NCI-H2196 (cell line): ENCODE measurements around the gene TENT4B.

Source experiments
- DNase-seq: peaks from one replicate; lab custom pipeline; 2025; ENCODE audit not compliant: unreplicated experiment; lab: John Stamatoyannopoulos, UW

TENT4B gene

DNA sequence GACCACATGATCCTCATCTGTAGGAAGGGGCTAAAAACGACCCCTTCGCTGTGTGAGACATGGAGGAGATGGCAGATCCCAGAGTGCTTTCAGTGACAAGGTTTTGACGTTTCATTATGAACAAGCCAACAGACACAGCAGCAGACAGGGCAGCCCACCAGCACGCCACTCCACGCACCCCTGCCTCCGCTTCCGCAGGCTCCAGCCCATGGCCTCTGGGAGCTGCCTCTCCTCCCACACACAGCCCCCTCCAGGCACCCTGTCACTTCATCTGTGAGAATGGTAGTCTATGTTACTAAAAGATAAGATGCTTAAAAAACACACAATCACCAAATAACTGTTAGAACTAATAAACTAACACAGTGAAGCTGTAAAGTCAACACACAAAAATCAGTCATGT is 101.0 kb downstream of the TENT4B start:
- DNase-seq: no peak

DNA sequence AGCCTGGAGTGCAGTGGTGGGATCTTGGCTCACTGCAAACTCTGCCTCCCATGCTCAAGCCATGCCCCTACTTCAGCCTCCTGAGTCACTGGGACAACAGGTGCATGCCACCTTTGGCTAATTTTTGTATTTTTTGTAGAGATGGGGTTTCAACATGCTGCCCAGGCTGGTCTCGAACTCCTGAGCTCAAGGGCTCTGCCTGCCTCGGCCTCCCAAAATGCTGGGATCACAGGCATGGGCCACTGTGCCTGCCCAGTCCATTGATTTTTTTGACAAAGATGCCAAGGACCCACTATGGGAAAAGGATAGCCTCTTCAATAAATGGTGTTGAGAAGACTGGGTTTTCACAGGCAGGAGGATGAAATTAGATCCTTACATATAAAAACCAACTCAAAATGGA is 102.4 kb downstream of the TENT4B start:
- no peak for DNase-seq

DNA sequence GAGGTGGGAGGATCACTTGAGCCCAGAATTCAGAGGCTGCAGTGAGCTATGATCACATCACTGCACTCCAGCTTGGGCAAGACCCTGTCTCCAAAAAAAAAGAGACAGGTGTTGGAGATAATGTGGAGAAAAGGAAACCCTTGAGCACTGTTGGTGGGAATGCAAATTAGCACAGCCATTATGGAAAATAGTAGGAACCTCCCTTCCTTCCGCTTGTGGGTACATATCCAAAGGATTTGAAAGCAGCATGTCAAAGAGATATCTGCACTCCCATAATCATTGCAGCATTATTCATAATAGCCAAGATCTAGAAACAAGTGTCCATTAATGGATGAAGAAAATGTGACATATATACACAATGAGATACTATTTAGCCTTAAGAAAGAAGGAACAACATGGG is 103.5 kb downstream of the TENT4B start:
- no peak for DNase-seq

DNA sequence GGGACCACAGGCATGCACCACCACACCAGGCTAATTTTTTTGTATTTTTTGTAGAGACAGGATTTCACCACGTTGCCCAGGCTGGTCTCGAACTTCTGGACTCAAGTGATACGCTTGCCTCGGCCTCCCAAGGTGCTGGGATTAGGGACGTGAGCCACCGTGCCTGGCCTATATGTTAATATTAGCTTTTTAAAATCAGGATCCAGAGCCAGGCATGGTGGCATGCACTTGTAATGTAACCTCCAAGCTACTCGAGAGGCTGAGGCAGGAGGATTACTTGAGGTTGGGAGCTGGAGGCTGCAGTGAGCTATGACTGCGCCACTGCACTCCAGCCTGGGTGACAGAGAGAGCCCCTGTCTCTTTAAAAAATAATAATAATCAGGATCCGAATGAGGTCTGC is 104.8 kb downstream of the TENT4B start:
- no peak for DNase-seq

DNA sequence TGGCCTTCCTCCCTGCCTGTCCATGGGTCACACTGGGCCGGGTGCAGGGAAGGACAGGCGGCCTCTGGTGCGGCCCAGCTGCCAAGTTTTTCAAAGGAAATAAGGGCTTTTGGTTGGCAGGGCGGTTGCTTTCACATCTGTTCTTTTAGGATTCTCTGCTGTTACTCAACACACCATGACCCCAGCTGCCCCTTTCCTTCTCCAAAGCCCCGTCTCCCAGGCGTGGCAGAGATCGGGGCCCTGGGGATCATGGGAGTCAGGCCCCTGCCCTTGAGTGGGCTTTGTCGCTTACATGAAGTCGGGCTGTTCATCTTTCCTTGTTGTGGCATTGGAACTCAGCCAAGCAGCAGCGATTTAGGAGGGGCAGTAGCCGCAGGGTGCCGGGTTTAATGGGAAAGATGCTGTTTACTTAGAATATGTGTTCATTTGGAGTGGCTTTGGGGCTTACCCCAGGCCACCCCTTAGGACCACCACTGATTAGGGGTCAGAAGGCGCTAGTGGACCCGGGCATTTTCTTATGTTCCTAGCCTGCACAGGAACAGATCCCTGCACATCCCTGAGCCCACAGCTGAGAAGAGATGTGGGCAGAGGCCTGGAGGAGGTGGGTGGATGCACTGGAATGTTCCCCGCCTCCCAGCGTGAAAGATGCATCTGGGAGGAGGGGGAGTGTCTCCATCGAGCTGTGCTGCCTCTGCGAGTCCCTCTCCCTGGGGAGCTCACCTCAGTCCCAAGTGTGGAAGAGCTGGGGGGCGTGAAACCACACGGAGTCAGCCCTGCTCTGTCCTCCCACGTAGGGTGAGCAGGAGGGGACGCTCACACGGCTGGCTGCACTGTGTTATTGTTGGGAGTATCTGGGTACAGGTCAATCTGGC is 106.5 kb downstream of the TENT4B start:
- no peak for DNase-seq

DNA sequence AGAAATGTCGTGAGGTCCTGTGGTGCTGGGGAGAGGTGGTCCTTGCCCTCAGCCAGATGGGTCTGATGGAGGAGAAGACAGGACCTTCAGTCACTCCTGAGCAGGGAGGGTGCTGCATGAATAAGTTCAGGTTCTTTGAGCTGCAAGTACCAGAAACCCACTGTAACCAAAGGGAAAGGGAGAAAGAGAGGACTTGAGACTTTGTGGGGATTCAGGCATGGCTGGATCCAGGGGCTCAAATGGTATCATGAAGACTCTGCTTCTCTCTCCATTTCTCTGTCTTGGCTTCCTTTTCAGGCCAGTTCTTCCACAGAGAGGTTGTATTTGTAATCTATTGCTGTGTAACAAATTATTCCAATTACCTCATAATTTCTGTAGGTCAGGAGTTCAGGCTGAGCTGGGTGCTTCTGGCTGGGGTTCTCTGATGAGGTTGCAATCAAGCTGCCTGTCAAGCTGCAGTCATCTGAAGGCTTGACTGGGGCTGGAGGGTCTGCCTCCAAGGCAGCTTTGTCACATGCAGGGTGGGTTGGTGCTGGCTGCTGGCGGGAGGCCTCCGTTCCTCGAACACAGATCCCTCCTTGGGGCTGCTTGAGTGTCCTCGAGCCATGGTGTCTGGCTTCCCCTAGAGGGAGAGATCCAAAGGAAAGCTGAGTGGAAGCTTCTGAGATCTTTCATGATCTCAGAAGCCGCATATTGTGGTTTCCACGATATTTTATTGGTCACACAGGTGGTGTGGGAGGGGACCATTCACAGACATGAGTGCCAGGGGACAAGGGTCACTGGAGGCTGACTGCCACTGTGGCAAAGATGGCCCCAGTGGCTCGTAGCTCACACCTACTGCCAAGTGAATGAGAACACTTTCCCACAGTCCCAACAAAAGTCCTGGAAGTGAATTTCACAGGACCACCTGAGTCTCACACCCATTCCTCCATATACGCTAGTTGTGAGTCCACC is 107.4 kb downstream of the TENT4B start:
- DNase-seq: no peak

DNA sequence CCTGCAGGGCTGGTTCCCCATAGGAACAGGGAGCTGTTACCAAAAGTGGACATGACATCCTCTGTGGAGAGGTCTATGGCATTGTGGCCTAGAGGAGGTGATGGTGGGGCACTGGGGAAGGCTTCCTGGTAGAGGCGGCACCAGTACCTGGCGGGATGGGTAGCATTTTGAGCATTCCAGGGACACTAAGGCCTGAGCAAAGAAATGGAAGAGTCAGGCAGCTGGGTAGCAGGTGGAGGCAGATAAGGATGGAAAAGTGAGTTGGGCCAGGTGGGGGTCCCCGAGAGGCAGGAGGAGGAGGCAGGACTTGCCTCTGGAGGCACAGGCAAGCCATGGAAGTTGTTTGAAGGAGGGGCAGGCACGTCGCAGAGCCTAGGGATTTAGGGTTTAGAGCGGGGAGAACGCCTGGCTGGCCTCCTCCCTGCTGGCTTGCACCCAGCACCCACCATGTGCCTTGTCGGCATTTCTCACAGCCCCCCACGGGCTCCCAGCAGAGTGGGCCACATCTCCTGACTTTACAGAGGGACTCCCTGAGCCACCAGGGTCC is 108.1 kb downstream of the TENT4B start:
- DNase-seq: no peak

DNA sequence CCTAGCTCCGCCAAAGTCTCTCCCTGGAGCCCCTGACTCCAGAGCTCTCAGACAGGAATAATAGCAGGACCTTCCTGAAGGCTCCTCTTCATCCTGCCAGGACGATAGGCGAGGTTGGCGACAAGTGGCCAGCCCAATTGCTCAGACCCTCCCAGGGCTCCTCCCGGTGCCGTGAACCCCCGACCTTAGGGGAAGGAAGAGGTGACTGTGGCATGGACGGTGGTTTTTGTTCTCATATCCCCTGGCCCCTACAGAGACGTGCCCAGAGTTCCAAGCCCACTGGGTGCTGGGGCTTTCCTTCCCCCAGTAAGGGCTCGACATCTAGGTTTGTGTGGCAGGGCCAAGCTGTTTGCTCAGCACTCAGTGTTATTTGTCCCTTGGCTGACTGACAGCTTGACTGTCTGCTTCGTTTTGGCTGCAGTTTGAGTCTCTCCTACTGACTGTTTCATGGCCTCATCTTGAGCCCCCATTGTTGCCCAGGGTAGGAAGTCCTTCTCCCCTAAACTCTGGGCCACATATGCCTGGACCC is 108.7 kb downstream of the TENT4B start:
- DNase-seq: no peak

DNA sequence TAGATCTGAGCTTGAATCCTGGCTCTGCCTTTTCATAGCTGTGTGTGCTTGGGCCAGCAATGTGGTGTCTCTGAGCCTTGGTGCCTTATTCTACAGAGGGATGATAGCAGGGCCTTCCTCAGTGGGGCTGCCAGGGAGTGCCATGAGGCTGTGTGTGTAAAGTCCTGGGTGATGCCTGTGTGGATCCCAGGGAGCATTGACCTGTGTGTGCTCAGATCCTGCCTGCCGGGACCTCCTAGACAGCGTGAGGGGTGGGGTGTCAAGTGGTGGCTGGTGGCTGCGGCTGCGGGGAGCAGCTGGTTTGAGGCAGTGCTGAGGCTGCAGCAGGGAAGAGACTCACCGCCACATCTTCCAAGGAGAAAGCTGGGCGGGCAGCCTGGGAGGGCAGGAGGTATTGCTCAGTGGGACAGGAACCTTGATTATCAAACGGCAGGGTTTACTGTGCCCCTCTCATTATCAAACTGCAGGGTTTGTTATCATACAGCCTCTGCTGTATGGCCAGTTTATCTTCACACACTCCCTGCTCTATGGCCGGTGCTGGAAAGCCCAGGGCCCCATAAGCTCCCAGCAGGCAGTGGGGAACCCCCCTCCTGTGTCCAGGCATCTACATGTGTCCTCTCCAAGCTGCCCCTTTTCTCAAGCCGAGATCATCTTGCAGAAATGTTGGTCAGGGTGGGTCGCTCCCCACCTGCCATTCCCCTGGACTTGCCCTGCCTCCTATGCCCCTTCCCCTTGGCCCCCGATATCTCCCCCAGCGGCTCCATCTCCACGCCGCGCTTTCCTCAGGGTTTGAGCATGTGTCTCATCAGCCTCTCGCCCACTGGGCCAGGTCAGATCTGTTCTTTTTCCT is 110.2 kb downstream of the TENT4B start:
- no peak for DNase-seq

DNA sequence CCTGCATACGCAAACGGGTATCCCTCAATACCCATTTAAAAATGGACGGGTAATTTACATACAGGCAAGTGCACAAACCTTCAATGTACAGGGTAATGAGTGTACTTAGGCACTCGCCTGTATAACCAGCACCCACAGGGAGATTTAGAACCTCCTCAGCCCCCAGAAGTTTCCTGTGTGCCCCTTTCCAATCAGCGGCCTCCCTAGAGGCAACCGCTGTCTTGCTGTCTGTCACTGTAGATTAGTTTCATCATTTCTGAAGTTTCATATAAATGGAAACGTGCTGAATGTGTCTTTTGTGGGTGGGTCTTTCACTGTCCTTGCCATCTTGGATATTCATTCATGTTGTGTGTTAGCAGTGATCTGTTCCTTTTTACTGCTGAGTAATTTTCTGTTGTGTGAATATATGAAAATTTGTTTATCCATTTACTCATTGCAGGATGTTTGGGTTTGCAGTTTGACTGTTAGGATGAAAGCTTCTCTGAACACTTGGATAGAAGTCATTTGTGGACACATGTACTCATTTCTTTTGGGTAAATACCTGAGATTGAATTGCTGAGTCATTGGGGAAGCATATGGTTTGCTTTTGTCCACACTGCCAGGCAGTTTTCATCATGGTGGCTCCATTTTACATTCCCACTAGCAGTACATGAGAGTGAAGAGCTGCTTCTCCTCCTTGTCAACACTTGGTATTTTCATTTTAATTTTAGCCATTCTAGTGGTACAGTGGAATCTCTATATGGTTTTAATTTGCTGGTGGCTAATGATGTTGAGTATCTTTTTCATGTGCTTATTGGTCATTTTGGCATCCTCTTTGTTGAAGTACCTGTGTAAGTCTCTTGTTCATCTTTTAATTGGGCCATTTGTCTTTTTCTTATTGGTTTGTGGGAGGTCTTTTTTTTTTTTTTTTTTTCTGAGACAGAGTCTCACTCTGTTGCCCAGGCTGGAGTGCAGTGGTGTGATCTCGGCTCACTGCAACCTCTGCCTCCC is 111.1 kb downstream of the TENT4B start:
- DNase-seq: no peak

DNA sequence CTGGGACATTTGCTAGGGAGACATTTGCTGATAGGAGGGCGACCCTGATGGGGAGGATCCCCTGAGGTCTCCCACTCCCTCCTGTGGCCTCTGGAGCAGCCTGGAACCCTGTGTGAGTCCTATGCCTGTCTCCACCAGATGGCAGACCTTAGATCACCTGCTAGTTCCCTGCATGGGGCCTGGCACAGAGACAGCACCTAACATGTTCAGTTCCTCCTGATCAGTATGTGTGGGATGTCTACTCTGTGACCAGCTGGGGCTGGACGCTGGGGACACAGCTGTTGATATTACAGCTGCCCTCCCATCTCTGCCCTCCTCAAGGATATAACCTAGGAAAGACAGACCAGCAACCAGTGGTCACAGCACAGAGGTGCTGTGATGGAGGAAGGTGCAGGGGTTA is 112.2 kb downstream of the TENT4B start:
- DNase-seq: peak; percentile 6

DNA sequence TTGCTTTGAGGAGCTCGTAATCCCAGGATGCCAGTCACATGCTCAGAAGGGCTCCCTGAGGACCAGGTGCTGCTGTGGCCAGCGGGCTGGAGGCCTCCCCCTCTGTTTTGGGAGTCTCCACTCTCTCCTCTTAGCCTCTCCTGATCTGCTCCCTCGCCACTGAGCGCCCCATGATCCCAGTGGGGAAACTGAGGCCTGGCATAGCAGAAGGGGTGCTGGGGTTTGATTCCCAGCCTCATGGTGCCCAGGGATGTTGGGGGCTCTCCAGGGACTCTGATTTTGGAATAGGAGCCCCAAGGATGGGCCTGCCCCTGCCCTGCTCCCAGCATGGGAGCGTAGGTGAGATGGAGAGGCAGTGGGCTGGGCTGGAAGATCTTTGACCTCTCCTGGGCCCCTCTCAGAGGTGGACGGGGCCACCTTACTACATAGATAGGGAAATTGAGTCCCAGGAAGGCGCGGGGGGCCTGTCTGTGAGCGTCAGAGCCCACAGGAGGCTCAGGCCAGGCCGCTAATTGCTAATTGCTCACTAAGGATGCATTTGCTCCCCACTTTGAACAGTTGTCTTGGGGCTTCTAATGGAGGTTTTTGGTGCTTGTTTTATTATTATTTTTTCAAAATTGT is 112.7 kb downstream of the TENT4B start:
- no peak for DNase-seq

DNA sequence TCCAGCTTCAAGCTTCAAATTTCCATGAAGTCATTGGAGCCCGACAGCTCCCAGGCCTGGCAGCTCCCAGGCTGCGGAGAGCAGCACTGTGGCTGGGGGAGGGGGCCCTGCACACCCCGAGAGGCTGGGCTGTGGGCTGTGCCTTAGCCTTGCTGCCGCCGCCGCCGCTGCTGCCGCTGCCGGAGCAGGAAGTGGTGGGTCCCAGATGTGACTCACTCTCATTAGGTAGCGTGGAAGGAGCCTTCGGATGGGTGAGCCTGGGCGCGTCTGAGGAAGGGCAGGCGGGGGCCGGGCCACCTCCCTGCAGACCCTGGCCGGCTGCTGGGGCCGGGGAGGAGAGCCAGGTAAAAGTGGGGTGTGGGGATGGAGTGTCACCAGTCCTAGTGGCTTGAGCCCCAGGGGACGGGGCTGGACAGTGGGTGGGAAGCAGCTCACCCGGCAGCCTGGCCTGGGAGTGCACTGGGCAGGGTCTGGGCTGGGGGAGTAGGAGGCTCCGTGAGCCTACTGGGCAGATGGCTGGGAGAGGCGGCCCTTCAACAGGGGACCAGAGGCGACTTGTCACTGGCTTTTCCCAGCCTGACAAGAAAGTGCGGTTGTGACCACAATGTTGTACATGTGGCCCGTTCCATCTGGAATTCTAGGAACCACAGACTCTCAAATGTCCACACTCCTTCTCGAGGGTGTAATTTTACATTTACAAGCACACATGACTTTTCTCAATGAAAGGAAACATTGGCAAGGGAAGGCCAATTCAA is 113.4 kb downstream of the TENT4B start, which contains the start of gene ADCY7:
Gene ADCY7, plus strand, starts transcription at position 215 of the 755 bp plus-strand sequence. CDS start 21,629 bp downstream, outside the sequence.
- DNase-seq: no peak

DNA sequence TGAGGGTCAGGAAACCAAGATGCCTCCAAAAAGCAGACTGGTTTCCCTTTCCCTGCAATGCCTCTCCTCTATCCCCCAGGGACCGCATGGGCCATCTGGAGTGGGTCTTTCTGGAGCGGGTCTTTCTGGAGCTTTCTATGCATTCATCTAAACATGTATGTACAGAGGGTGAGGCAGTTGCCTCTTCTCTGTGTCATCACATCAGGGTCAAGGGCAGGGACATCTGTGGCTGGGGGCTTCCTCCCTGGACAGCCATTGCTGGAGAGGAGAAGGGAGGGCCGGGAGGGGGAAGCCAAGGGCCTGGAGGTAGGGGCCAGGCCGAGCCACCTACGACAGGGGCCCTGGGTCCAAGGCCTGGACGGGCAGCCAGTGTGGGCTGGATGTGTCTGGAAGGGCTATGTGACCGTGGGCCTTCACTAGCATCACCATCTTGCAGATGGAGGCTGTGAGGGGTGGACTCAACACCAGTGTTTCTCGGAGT is 114.1 kb downstream of the TENT4B start:
- no peak for DNase-seq

DNA sequence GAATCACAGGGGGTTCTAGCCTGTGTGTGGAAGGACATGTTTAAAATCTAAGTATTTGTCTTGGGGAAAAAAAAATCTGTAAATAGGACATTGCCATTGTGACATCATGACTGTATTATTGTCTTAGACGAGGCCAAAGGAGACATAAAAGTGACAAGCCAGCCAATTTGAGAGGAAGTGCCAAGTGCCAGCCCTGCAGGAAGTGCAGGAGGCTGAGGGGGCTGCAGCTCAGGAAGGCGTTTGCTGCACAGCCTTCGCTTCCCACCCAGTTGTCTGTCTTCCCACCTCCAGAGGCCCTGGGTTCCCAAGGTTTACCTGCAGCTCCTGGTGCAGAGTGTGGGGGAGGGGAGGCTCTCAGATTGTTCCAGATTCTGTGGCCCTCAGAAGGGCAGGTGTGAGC is 114.5 kb downstream of the TENT4B start:
- DNase-seq: no peak

DNA sequence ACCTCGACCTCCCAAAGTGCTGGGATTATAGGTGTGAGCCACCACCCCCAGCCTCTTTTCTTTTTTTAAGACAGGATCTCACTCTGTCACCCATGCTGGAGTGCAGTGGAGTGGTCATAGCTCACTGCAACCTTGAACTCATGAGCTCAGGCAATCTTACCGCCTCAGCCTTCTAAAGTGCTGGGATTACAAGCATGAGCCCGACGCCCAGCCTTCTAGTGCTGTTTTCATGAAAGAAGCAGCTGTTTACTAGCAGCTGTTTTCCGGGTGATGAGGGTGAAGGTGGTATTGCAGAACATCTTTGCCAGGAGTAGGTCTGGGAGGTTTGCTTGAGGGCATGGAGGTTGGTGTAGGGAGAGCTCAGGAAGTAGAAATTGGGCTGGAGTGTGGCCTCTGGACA is 115.2 kb downstream of the TENT4B start:
- DNase-seq: no peak

DNA sequence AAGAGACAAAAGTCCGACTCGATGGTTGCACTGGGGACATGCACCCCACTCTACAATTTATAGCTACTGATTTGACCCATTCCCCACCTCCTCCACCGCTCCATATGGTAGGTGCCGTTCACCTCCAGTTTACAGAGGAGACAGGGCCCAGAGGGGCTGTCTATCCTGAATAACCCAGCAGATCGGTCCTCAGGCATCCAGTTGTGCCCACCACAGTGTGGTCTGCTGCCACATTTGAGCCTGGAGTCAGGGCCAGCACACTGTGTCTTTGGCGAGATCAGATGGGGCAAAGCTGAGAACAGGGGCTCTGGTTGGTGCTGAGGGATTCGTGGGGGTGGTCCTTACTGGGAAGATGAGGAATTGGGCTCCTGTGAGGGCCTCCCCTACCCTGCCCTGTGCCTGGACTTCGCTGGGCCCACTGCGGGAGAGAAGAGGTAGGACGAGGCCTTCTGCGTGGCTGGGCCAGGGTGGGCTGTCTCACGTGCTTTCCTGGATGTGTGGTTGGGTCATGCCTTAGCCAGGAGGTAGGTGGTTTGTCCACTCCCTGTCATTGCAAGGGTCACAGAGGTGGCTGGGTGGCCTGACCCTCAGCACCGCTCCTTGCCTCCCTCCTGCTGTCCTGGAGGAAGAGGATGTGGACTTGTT is 116.1 kb downstream of the TENT4B start:
- DNase-seq: no peak
